ENCODE measurements around the gene LGR5.
A peak's percentile ranks its signal among the peaks of the same experiment; 100 is the strongest.

Gene LGR5

DNA sequence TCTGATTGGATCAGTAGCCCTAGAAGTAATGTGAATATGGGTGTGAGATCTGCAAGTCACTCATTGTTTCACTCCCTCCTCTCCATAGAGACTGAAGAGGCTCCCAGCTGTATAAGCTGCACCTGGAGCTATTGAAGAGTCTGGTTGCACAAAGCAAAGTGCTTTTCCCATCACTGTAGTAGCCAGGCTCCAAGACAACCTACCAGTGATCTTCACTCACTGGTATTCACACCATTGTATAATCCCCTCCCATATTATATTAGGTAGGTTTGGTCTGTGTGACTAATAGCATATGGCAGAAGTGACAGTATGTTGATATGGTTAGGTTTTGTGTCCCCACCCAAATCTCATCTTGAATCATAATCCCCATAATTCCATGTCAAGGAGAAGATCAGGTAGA, 159.6 kb downstream of the LGR5 start:
- DNase-seq (ENCODE audit: low read depth) = no peak

DNA sequence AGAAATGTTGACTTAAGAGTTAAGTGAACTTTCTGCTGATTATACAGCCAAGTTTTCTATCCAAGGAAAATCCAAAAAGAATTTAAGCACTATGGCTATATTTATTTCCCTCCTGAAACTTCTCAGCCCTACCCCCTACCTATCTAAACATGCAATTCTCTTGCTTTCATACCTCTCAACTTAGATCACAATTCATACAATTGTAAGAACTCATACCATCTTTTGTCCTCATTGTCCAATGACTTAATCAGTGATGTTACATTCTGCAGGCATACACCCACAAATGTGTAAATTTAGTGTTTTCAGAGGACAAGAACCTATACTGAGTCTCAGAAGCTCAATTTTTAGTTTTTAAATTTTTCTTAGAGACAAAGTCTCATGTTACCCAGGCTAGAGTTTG, 161.9 kb downstream of the LGR5 start:
- DNase-seq (ENCODE audit: low read depth) = no peak

DNA sequence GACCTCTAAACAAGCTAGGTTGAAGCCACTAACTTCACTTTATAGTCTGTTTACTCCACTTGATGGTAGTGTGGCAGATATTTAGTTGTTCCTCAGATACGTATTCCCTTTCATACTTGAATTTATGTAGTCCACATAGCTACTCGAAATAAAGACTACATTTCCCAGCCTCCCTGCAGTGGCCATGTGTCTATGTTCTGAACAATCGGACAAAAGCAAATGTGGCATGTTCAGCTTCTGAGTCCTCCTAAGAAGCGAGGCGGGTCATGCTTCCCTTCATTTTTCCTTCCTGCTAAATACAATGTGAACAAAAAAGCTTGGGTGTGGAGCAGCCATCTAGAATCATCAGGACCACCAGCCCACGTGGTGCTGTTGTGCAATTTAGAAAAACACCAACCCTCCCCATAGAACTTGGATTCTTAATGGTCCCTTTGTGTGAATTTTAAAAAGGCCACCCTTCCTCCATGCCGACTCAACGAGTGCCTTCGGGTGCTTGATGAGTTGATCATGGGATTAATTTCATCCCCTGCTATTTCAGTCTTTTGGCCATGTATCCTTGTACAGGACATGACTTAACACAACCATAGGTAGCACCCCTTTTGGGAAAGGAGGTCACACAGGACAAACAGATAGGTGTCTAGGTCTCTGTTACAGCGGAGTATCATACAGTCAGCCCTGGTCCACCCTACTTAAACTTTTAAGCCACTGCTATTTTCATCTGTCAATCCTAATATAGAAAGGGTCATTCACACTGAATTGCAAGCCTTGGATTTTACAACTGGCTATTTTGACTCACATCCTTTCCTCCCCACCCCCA, 163.4 kb downstream of the LGR5 start:
- DNase-seq (ENCODE audit: low read depth) = no peak

DNA sequence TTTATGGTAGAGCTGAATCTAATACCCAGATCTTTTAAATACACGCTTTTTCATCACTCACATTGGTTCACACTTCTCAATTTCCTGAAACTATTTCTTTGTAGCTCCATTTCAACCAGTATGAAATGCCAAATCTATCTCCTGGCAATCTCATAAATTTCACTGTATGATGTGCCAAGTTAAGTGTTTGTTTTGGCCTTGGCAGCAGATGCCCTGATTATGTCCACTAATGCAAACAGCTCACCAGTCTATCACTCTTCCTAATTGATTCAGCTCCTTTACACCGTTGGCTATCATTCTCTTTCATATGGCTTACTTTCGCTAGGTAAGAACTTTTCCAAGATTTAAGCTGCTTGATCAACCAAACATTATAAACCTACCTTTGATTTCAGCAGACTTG, 165.4 kb downstream of the LGR5 start:
- no peak for DNase-seq (ENCODE audit: low read depth)

DNA sequence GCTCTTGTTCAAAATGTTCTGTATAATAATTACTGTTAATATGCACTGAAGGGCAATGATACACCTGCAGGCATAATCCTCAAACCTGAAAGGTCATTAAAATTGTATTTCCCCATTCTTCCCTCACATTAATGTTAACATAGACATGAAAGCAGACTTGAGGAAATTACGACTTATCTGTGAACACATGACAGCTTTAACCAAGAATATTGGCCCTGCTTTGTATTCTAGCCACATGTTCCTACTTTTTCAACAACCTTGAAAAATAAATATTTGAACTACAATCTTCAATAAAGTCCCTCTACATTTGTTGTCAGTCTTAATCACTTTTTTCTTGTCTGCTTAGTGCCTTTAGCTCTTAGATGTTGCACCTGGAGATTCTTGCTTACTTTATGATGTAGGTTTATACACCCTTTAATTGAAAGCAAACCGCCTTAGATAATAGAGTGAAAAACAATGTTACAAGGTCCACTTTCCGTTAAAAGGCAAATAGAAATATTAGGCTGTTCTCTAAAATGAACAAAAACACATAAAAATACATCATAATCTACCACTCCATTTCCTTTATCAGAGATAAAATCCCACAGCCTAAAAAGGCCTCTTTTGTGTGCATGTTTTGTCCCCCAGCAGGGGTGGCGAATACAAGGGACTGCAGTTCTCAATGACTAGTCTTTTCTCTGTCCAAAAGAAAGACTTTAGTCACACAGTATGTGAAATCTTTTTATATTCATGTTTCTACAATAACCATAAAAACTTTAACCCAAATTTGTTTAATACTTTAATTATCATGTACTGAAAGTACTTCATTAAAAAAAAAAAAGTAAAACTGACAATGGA, 168.1 kb downstream of the LGR5 start:
- no peak for DNase-seq (ENCODE audit: low read depth)

DNA sequence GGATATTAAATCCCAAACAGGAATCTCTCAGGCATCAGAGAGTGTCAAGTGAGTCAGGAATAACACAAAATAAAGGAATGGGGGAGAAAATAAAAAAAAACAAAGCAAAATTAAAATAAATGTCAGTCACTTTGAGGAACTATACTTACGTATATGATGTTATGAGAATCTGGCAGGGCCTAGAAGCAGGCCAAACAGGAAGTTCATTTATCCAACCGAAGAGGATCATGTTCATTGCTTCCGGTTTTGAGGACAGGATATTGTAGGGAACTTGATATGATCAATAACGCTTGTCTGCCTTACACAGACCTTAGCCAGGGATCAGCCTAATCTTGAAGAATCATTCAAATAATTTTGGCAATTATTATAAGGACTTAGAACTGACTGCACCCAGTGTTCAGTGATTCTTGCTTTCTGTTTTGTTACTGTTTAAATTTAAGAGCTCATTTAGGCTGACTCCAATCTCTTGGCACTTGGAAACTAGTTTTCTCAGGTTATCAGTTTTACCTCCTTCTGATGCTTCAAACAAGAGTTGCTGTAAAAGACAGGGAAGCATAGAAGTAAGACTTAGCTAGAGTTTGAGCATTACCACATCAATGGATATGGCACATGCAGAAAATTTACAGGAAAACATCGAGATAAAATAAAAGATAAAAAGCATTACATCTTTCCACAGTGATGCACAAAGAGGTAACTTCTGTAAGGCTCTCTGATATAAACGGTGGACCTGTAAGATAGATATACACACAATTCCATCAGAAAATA, 170.6 kb downstream of the LGR5 start:
- DNase-seq (ENCODE audit: low read depth) = no peak

DNA sequence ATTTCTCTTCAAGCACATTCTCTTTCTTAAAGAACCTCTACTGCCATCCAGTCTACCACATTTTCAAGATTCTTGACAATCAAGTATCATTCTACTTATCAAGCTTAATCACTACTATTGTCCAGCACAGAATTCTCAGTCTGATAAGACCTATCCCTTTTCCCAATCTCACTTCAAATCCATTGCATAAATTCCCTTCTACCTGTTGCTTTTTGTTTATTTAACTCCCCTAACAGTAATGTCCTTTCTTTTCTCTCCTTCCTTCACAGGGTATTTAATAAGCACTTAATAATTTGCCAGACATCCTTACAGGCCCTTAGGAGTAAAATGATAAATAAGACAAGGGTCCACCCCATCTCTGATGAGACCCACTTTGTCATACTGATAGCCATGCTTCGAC, 182.3 kb downstream of the LGR5 start:
- no peak for DNase-seq (ENCODE audit: low read depth)

DNA sequence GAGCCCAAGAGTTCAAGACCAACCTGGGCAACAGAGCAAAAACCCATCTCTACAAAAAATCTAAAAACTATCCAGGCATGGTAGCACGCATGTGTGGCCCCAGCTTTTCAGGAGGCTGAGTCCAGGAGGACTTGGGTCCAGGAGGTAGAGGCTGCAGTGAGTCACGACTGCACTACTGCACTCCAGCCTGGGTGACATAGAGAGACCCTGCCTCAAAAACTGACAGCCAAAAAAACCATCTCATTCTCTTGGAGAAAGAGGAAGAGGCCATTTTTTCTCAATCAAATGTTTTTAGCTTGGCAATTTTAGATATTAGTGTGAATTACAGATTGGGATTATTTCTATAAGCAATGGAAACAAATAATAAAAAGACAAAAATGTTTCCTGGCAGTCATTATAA, 185.9 kb downstream of the LGR5 start:
- no peak for DNase-seq (ENCODE audit: low read depth)

DNA sequence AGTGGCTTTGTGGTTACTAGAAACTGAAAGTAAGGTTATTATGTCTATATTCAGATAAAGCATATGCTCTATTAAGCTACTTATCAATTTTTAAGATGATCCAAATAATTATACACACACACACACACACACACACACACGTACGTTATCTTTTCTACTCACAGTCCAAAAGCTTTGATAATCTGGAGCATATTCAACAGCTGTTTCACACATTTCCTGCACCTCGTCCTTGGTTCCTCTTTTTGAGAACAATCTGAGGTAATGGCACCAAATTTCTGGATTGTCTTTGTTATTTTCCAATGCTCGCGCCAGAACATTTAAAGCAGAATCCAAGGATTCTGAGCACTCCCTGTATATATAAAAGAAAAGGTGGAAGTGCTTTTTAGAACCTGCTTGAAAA, 186.5 kb downstream of the LGR5 start:
- DNase-seq (ENCODE audit: low read depth) = peak; percentile 18

DNA sequence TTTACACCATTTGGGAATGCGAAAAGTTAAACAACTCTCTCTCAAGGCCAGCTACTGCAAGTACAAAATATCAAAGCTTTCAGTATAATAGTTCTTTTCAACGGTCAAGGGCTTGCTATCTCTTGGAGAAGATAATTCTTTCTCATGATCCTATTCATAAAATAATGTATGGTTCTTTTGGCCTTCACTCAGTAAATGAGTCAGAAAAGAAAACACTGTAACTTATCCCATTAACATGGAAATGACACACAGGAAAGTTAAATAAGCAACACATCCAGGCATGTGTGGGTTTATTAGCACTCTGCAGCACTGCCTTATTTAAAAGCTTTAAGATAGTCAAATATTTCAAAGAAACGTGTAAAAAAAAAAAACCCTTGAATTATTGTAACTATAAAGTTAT, 187.2 kb downstream of the LGR5 start:
- no peak for DNase-seq (ENCODE audit: low read depth)

DNA sequence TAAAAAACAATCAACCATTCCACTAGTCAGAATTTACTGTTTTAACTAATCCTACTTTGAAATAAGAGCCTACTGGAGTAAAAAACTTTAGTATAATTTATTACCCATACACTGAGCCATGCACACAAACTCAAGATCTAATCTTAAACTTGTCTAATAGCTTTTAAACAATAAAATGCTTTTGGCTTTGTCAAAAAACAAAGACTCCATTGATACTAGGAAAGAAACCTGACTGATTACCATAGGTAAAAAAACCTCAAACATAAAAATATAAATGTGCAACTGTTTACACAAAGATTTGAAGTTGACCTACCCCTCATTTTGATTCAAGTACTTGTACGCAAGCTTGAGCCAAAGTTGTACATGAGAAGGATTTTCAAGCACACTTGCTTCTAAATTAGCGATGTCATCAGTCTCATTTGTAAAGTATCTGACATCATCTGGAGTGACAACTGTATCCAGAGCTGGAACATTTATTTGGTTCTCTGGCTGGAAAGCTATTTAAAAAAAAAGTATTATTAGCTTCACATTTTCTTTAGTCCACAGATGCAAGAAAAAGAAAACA, 187.9 kb downstream of the LGR5 start:
- no peak for DNase-seq (ENCODE audit: low read depth)
